Liver (tissue), 3 donors: ENCODE measurements around the gene LCE2A.

Experiments used
- TAF1 ChIP-seq: conservative IDR thresholded peaks from 2 replicates; pipeline ENCODE4 v1.6.1; 2016; ENCODE audit warnings: antibody characterized with exemption, mild to moderate bottlenecking
- YY1 ChIP-seq: IDR thresholded peaks from 2 replicates; pipeline ENCODE4 v1.6.1; 2016; ENCODE audit warnings: antibody characterized with exemption, mild to moderate bottlenecking
- TF ChIP-seq, protein P1 (sequence below): fragments of 150-350 bp; IDR thresholded peaks from 2 replicates; pipeline ENCODE4 v1.5.1; 2017; ENCODE audit warnings: improper control_type of control experiment, low read depth, low read length; ENCODE audit not compliant: missing input control
- donor health status: healthy.
- donor health status: healthy.

DNA sequence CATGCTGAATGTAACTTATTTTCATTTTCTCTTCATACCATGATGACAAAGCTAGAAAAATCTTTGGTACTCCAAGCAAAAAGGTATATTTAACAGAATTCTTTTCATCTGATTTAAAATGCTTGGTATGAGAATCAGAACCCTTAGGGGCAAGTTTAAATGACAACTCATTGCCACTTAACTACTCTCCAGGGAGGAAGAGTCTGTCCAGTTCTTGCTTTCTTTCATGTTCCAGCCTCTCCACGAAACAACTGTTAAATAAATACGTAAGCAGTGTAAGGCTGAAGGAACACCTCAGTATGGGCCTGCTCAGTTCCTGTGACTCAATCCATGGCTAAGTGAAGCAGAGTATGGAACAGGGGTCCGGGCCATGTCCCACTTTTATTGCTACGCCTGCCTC lies 1.6 kb downstream of the LCE2A start:
- no peak for TF ChIP-seq YY1
- TF ChIP-seq, protein P1, sequence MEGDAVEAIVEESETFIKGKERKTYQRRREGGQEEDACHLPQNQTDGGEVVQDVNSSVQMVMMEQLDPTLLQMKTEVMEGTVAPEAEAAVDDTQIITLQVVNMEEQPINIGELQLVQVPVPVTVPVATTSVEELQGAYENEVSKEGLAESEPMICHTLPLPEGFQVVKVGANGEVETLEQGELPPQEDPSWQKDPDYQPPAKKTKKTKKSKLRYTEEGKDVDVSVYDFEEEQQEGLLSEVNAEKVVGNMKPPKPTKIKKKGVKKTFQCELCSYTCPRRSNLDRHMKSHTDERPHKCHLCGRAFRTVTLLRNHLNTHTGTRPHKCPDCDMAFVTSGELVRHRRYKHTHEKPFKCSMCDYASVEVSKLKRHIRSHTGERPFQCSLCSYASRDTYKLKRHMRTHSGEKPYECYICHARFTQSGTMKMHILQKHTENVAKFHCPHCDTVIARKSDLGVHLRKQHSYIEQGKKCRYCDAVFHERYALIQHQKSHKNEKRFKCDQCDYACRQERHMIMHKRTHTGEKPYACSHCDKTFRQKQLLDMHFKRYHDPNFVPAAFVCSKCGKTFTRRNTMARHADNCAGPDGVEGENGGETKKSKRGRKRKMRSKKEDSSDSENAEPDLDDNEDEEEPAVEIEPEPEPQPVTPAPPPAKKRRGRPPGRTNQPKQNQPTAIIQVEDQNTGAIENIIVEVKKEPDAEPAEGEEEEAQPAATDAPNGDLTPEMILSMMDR: no peak
- no peak for TF ChIP-seq TAF1
